Measurements from ENCODE around the gene IGSF8. TPM values are rescaled to one million over a fixed set of nuclear protein-coding genes. Genes with fewer than 3 reads are reported as not detected.

IGSF8 gene
- total RNA-seq, result 10 to 100 TPM; 21.0 to 35.7 (median 24.5) TPM

DNA sequence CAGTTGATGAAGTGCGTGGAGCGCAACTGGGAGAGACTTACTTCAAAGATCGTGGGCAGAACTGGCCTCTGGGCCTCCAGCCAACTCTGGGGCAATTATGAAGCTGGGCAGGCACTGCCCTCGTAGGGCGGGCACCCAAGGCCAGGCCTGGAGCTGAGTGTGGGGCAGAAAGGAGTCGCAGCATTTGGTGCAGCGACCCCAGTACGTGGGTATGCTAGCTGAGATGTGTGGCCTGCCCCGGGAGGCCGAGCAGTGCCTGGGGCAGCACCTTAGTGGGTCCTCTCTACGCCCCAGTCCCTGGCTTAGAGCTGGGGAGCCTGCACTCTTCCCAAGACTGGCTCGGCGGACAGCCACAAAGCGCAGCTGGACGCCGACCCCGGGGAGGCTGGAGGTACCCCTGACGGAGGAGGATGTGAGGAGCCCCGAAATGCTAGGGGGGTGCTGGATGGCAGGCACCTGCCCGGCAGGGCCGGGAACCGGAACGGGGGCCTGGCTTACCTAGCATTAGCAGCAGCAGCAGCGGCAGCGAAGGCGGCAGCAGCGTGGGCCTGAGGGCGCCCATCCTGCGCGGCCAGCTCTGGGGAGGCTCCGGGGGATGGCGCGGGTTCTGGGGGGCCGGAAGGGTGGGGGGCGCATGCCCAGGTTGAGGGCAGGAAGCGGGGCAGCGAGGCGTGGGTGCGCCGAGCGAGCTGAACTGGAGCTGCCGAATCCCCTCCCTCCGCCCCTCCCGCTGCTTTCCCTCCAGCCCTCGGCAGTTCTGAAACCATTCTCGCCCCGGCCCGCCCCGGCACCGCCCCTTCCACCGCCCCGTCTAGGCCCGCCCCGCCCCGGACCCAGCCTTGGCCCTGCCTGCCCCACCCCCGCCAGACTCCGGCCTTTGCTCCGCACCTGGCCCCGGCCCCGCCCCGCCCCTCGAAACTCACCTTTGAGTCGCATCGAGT, at the start of gene IGSF8:
TSS of gene IGSF8 (minus strand) at position 709 of the 941 bp plus-strand sequence. CDS start at position 562, 147 bp downstream.
- H3K4me1 ChIP-seq, result peaks cover 14 to 26% of the 10 kb centered on the region in 2 donors
- H3K27me3 ChIP-seq, result no peaks in the 10 kb centered on the region
- no peaks in the 10 kb centered on the region for H3K9me3 ChIP-seq
- peak in 1 of 3 donors; percentile 10 for TF ChIP-seq POLR2AphosphoS5 (IDR thresholded peaks at IDR 0.05)
- TF ChIP-seq, protein P1, sequence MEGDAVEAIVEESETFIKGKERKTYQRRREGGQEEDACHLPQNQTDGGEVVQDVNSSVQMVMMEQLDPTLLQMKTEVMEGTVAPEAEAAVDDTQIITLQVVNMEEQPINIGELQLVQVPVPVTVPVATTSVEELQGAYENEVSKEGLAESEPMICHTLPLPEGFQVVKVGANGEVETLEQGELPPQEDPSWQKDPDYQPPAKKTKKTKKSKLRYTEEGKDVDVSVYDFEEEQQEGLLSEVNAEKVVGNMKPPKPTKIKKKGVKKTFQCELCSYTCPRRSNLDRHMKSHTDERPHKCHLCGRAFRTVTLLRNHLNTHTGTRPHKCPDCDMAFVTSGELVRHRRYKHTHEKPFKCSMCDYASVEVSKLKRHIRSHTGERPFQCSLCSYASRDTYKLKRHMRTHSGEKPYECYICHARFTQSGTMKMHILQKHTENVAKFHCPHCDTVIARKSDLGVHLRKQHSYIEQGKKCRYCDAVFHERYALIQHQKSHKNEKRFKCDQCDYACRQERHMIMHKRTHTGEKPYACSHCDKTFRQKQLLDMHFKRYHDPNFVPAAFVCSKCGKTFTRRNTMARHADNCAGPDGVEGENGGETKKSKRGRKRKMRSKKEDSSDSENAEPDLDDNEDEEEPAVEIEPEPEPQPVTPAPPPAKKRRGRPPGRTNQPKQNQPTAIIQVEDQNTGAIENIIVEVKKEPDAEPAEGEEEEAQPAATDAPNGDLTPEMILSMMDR (IDR thresholded peaks at IDR 0.05), result no peak
- TF ChIP-seq POLR2A (IDR thresholded peaks at IDR 0.05), result peak; percentile 46
- no peaks in the 10 kb centered on the region for H3K36me3 ChIP-seq
- H3K27ac ChIP-seq, result peak within 1 kb of the TSS; percentile 90 to 91
- peak within 1 kb of the TSS; percentile 87 to 95 (median 88) for H3K4me3 ChIP-seq
- intact Hi-C loops (cut with DNase I; ENCODE audit: low total_unique reads), result loop anchor here (2.0 kb wide), 1 partner anchor 315 kb away; no protein-coding TSS in a partner anchor
- peak; percentile 89 to 96 for DNase-seq (ENCODE audit: low spot score in 2 of 2)

GRCh38 chr1:160148121-160148520, 49.7 kb upstream of the IGSF8 start:
- no peaks in the 10 kb centered on the region for H3K27me3 ChIP-seq
- H3K27ac ChIP-seq, result no peak overlapping the region
- H3K36me3 ChIP-seq, result no peaks in the 10 kb centered on the region
- H3K4me1 ChIP-seq, result no peaks in the 10 kb centered on the region
- no peaks in the 10 kb centered on the region for H3K9me3 ChIP-seq
- no peak for DNase-seq (ENCODE audit: low spot score in 2 of 2)
- no peak overlapping the region for H3K4me3 ChIP-seq
- TF ChIP-seq, protein P1 (IDR thresholded peaks at IDR 0.05), result no peak
- no peak for TF ChIP-seq POLR2AphosphoS5 (IDR thresholded peaks at IDR 0.05)
- no peak for TF ChIP-seq POLR2A (IDR thresholded peaks at IDR 0.05)
- intact Hi-C loops (cut with DNase I; ENCODE audit: low total_unique reads), result no loop called here

DNA sequence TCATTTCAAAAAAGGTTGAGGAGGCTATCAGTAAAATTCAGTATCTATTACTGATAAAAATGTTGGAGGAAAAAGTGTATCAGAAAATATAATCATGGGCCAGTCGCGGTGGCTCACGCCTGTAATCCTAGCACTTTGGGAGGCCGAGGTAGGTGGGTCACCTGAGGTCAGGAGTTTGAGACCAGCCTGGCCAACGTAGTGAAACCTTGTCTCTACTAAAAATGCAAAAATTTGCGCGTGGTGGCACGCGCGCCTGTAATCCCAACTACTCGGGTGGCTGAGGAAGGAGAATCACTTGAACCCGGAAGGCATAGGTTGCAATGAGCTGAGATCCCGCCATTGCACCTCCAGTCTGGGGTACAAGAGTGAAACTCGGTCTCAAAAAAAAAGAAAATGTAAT, 47.7 kb upstream of the IGSF8 start:
- H3K9me3 ChIP-seq, result no peaks in the 10 kb centered on the region
- intact Hi-C loops (cut with DNase I; ENCODE audit: low total_unique reads), result no loop called here
- TF ChIP-seq, protein P1 (IDR thresholded peaks at IDR 0.05), result no peak
- TF ChIP-seq POLR2A (IDR thresholded peaks at IDR 0.05) (no peak), POLR2AphosphoS5 (IDR thresholded peaks at IDR 0.05) (no peak)
- no peaks in the 10 kb centered on the region for H3K4me1 ChIP-seq
- no peaks in the 10 kb centered on the region for H3K27me3 ChIP-seq
- no peaks in the 10 kb centered on the region for H3K36me3 ChIP-seq
- H3K4me3 ChIP-seq, result no peak overlapping the region
- no peak for DNase-seq (ENCODE audit: low spot score in 2 of 2)
- H3K27ac ChIP-seq, result no peak overlapping the region

DNA sequence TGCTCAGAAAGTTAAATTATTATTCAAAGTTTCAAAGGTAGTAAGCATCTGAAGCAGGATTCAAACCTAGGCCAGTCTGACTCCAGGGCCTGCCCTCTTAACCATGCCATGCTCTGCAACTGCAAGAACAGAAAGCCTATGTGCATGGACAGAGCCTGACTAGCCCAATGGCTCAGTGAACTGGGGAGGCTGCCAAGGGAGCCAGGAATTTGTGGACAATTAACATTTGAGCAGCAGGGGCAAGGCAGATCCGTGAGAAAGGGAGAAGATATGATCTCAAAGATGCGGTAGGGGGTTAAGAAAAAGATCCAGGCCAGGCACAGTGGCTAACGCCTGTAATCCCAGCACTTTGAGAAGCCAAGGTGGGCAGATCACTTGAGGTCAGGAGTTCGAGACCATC, 46.5 kb upstream of the IGSF8 start:
- Histone ChIP-seq H3K27me3 (no peaks in the 10 kb centered on the region), H3K4me1 (no peaks in the 10 kb centered on the region), H3K9me3 (no peaks in the 10 kb centered on the region), H3K36me3 (no peaks in the 10 kb centered on the region), H3K27ac (no peak overlapping the region), H3K4me3 (no peak overlapping the region)
- TF ChIP-seq POLR2A (IDR thresholded peaks at IDR 0.05), result no peak
- intact Hi-C loops (cut with DNase I; ENCODE audit: low total_unique reads), result no loop called here
- no peak for DNase-seq (ENCODE audit: low spot score in 2 of 2)

DNA sequence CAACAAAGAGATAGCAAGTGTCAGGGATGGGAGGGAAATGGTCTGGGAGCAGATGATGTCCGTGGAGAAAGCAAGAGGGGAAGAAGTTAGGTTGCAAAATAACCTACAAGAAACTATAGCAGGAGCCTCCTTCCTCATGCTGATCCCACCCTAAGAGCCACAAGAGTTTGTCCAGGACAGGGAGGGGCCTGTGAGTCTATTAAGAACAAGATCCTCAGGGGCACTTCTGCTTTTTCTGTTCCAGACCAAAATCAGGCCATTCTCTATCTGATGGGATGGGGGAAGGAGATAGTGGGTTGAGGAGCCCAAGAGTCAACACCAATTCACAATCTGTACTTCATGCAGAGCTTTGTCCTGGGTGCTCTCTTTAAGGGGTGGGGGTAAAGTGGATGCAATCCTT, 45.3 kb upstream of the IGSF8 start:
- Histone ChIP-seq H3K4me1 (no peaks in the 10 kb centered on the region), H3K9me3 (no peaks in the 10 kb centered on the region), H3K27ac (no peak overlapping the region), H3K4me3 (no peak overlapping the region), H3K36me3 (no peaks in the 10 kb centered on the region), H3K27me3 (no peaks in the 10 kb centered on the region)
- no peak for DNase-seq (ENCODE audit: low spot score in 2 of 2)
- TF ChIP-seq POLR2AphosphoS5 (IDR thresholded peaks at IDR 0.05) (no peak), POLR2A (IDR thresholded peaks at IDR 0.05) (no peak)
- TF ChIP-seq, protein P1 (IDR thresholded peaks at IDR 0.05), result no peak
- intact Hi-C loops (cut with DNase I; ENCODE audit: low total_unique reads), result no loop called here
